Smooth muscle cell (in vitro differentiated cells): ENCODE data around the gene KRTAP10-7. TPM values are rescaled to one million over a fixed set of nuclear protein-coding genes. Genes with fewer than 3 reads are reported as not detected.

Experiments used
- DNase-seq: peaks from one replicate; lab custom pipeline; 2025; ENCODE audit not compliant: unreplicated experiment; lab: John Stamatoyannopoulos, UW
- H2AFZ ChIP-seq: fragments of 200-600 bp; sonication (generic); 2 replicates; pipeline ENCODE4 v1.6.0; 2016; ENCODE audit warnings: antibody characterized with exemption, low read depth, mild to moderate bottlenecking
- H3F3A ChIP-seq: fragments of 200-600 bp; sonication (generic); 2 replicates; pipeline ENCODE4 v1.6.0; 2017; ENCODE audit warnings: antibody characterized with exemption, low read depth
- H3K27ac ChIP-seq: fragments of 200-600 bp; sonication (generic); 2 replicates; pipeline ENCODE4 v1.5.1; 2016; ENCODE audit warnings: low read depth, mild to moderate bottlenecking
- H3K27me3 ChIP-seq: fragments of 200-600 bp; sonication (generic); 2 replicates; pipeline ENCODE4 v1.6.1; 2016; ENCODE audit warnings: low read depth, mild to moderate bottlenecking
- H3K36me3 ChIP-seq: fragments of 200-600 bp; sonication (generic); 2 replicates; pipeline ENCODE4 v1.5.1; 2016; ENCODE audit warnings: low read depth
- H3K4me1 ChIP-seq: fragments of 200-600 bp; sonication (generic); 2 replicates; pipeline ENCODE4 v1.5.1; 2016; ENCODE audit warnings: low read depth
- H3K4me2 ChIP-seq: fragments of 200-600 bp; sonication (generic); 2 replicates; pipeline ENCODE4 v1.6.0; 2016; ENCODE audit warnings: mild to moderate bottlenecking
- H3K4me3 ChIP-seq: fragments of 200-600 bp; sonication (generic); 2 replicates; pipeline ENCODE4 v1.5.1; 2016; ENCODE audit warnings: mild to moderate bottlenecking
- H3K79me2 ChIP-seq: fragments of 200-600 bp; sonication (generic); 2 replicates; pipeline ENCODE4 v1.6.0; 2016; ENCODE audit warnings: low read depth, mild to moderate bottlenecking
- H3K9ac ChIP-seq: fragments of 200-600 bp; sonication (generic); 2 replicates; pipeline ENCODE4 v1.6.0; 2016; ENCODE audit warnings: low read depth
- H3K9me3 ChIP-seq: fragments of 200-600 bp; sonication (generic); replicated peaks from 2 replicates; pipeline ENCODE4 v1.5.1; 2016; ENCODE audit warnings: low read depth
- H4K20me1 ChIP-seq: fragments of 200-600 bp; sonication (generic); 2 replicates; pipeline ENCODE4 v1.6.0; 2016; ENCODE audit warnings: low read depth
- WGBS: methylation state at CpG from one replicate; pipeline ENCODE4 v1.1.7; 2016; ENCODE audit warnings: low lambda C conversion rate; 5-methylcytosine and 5-hydroxymethylcytosine counted together
- polyA plus RNA-seq: library from polyadenylated mRNA; unstranded; fragments of >200 nt; fragmentation: Nextera tagmentation; extraction: Ambion mirVana; gene quantifications from 2 replicates; pipeline ENCODE4 v1.2.1, GENCODE V29; 2016
- total RNA-seq: library from RNA; depleted of rRNA; stranded (reverse); fragments of >200 nt; gene quantifications from 2 replicates; pipeline ENCODE4 v1.2.3, GENCODE V29; 2014
- TF ChIP-seq, protein P1 (sequence below): fragments of 200-600 bp; sonication (generic); IDR thresholded peaks from 2 replicates; pipeline ENCODE4 v1.5.1; 2017; ENCODE audit warnings: borderline replicate concordance, mild to moderate bottlenecking, antibody characterized with exemption; ENCODE audit not compliant: insufficient read depth, poor library complexity, severe bottlenecking

KRTAP10-7 gene
- total and polyA plus RNA-seq, 2 experiments from 2014 or later, result not detected

DNA sequence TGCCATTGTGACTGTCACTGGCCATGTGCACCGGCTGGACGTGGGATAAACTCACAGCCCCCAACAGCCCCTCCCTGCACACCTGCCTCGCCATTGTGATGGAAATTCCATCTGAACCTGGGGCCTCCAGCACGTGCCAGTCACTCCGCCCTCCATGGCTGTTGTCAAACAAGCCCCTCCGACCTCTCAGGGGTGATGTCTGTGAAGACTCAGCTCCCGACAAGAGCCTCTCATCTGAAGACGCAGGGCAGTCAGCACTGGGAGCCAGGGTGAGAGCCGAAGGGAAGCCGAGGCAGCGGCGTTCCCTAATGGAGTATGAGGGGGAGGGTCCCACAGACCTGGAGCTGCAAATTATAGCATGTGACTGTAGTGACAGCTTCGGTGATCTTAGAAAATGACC, 47.7 kb upstream of the KRTAP10-7 start:
- TF ChIP-seq, protein P1, sequence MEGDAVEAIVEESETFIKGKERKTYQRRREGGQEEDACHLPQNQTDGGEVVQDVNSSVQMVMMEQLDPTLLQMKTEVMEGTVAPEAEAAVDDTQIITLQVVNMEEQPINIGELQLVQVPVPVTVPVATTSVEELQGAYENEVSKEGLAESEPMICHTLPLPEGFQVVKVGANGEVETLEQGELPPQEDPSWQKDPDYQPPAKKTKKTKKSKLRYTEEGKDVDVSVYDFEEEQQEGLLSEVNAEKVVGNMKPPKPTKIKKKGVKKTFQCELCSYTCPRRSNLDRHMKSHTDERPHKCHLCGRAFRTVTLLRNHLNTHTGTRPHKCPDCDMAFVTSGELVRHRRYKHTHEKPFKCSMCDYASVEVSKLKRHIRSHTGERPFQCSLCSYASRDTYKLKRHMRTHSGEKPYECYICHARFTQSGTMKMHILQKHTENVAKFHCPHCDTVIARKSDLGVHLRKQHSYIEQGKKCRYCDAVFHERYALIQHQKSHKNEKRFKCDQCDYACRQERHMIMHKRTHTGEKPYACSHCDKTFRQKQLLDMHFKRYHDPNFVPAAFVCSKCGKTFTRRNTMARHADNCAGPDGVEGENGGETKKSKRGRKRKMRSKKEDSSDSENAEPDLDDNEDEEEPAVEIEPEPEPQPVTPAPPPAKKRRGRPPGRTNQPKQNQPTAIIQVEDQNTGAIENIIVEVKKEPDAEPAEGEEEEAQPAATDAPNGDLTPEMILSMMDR, result no peak
- Histone ChIP-seq H3K79me2 (no peaks in the 10 kb centered on the region), H4K20me1 (no peaks in the 10 kb centered on the region), H3K27me3 (no peaks in the 10 kb centered on the region), H2AFZ (no peak overlapping the region), H3K4me2 (no peak overlapping the region), H3K4me3 (no peak overlapping the region), H3F3A (no peaks in the 10 kb centered on the region), H3K4me1 (peaks cover 12% of the 10 kb centered on the region), H3K27ac (no peak overlapping the region), H3K36me3 (no peaks in the 10 kb centered on the region), H3K9me3 (no peaks in the 10 kb centered on the region), H3K9ac (no peak overlapping the region)
- no peak for DNase-seq
- 78% methylated on average over 13 of the region's 13 CpGs for WGBS

DNA sequence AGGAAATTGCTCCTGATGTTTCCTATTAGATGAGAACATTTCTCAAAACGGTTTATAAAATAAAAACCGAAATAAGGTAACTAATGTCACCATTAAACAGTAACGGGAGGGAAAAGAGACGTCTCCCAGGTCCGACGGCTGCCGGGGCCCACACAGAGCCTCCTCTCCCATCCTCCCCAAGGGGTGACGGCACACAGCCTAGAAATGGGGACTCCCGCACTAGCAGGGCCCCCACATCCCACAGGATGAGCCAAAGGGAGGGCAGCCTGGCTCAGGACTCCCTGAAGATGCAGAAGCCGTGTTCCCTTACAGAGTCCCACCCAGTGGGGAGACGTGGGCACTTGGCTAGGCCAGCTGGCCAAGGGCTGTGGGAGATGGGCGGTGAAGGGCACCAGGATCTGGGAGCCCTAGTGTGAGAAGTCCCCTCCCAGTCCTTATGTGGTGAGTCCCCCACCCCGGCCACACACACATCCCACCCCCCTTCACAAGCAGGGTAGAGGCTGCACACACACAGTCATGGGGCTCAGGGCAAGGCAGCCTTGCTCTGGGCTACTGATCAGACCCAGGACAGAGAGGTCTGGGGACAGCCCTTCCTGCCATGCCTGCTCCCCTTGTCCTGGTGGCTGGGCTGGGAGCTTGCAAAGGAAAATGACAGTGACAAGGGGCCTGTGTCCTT, 45.1 kb upstream of the KRTAP10-7 start:
- no peak for DNase-seq
- H3K9ac ChIP-seq, result no peak overlapping the region
- H3F3A ChIP-seq, result no peaks in the 10 kb centered on the region
- H3K9me3 ChIP-seq, result no peaks in the 10 kb centered on the region
- WGBS, result 90% methylated on average over 13 of the region's 13 CpGs
- no peaks in the 10 kb centered on the region for H3K27me3 ChIP-seq
- H3K4me1 ChIP-seq, result no peaks in the 10 kb centered on the region
- no peaks in the 10 kb centered on the region for H3K36me3 ChIP-seq
- H4K20me1 ChIP-seq, result no peaks in the 10 kb centered on the region
- TF ChIP-seq, protein P1, result no peak
- H3K27ac ChIP-seq, result no peak overlapping the region
- no peak overlapping the region for H3K4me3 ChIP-seq
- H3K4me2 ChIP-seq, result no peak overlapping the region
- no peak overlapping the region for H2AFZ ChIP-seq
- no peaks in the 10 kb centered on the region for H3K79me2 ChIP-seq

DNA sequence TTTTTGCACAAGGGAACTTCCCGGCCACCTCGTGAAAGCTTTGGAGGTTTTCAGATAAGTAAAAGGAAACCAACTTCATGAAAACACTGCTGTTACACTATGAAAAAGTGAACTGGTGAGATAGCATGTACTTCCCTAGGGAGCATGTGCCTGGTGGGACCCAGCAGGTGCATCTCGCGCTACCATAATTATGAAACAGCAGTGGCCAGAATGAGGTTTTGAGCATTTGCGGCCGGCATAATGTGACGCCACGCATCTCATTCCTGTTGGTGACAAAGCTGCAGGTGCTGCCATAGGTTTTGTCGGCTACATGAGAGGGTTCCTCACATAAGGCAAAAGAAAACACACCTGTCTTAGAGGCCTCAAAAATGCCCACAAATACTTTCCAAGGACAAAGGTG, 43.5 kb upstream of the KRTAP10-7 start:
- Histone ChIP-seq H3K4me1 (no peaks in the 10 kb centered on the region), H3F3A (no peaks in the 10 kb centered on the region), H3K9me3 (no peaks in the 10 kb centered on the region), H4K20me1 (no peaks in the 10 kb centered on the region), H3K9ac (no peak overlapping the region), H3K4me2 (no peak overlapping the region), H3K79me2 (no peaks in the 10 kb centered on the region), H3K4me3 (no peak overlapping the region), H3K27me3 (no peaks in the 10 kb centered on the region), H2AFZ (no peak overlapping the region), H3K36me3 (no peaks in the 10 kb centered on the region), H3K27ac (no peak overlapping the region)
- no peak for DNase-seq
- WGBS, result 93% methylated on average over 9 of the region's 9 CpGs
- TF ChIP-seq, protein P1, result no peak
